Activated CD8-positive, alpha-beta memory T cell treated with anti-CD3 and anti-CD28 coated beads, Interleukin-2, amount 10 ng/mL, durations not matched to agents 7 days and 5 days (primary cell): ENCODE measurements around the gene S1PR3. TPM values are rescaled to one million over a fixed set of nuclear protein-coding genes. Genes with fewer than 3 reads are reported as not detected.

Experiments used
- ATAC-seq: fragments of 150-1000 bp; cut with Tn5 transposase; one replicate; pipeline ENCODE4 v1.10.0; 2021; ENCODE audit warnings: moderate library complexity
- CTCF ChIA-PET: fragments of 350-600 bp; sonication (Branson Sonifier 250); formaldehyde crosslinking; loops from one replicate; lab custom pipeline; 2021; ENCODE audit warnings: antibody characterized with exemption; lab: Charles Lee
- DNase-seq: peaks from one replicate; pipeline ENCODE4 v3.0.0-alpha.2; 2020
- H3K27ac Mint-ChIP-seq: one replicate; pipeline ENCODE4 v1.8.0; 2021; ENCODE audit warnings: mild to moderate bottlenecking, mixed read lengths
- H3K27me3 Mint-ChIP-seq: one replicate; pipeline ENCODE4 v1.8.0; 2021; ENCODE audit warnings: mixed read lengths
- H3K36me3 Mint-ChIP-seq: one replicate; pipeline ENCODE4 v1.8.0; 2021; ENCODE audit warnings: mild to moderate bottlenecking, mixed read lengths
- H3K4me1 Mint-ChIP-seq: one replicate; pipeline ENCODE4 v1.8.0; 2021; ENCODE audit warnings: mixed read lengths
- H3K4me3 Mint-ChIP-seq: one replicate; pipeline ENCODE4 v1.8.0; 2021; ENCODE audit warnings: mild to moderate bottlenecking, moderate library complexity, mixed read lengths
- H3K9me3 Mint-ChIP-seq: one replicate; pipeline ENCODE4 v1.8.0; 2022; ENCODE audit warnings: low read depth, mixed read lengths
- total RNA-seq, 2 experiments: library from RNA; stranded (reverse); gene quantifications; one replicate each; pipeline ENCODE4 v1.2.3, GENCODE V29; 2021

Gene S1PR3
- total RNA-seq, 2 experiments from 2014 or later: 0.05 to 0.06 TPM

DNA sequence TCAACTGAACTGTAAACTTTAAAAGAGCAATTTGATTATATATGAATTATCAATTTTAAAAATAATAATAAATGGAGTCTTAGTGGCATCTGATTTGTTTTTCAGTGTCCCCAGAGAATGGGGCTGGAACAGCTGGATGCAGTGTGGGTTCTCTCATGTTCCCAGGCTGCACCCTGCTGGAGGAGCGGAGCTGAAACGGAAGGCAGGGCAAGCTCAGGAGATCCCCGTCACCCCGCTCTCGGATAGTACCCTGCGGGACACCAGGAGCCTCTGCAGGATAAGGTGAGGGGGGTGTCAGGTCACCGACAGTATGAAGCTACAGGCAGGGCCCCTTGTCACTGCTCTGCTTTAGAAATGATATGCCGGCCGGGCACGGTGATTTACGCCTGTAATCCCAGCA lies 57.3 kb downstream of the S1PR3 start:
- no peak for ATAC-seq
- CTCF ChIA-PET: interaction anchor here (1.3 kb wide), 1 partner anchor 17 kb away, joined by 3 read pairs; no protein-coding TSS in a partner anchor
- H3K27ac Mint-ChIP-seq: no peak overlapping the region
- no peaks in the 10 kb centered on the region for H3K36me3 Mint-ChIP-seq
- DNase-seq: no peak
- H3K9me3 Mint-ChIP-seq: no peaks in the 10 kb centered on the region
- peaks cover 7% of the 10 kb centered on the region for H3K27me3 Mint-ChIP-seq
- H3K4me3 Mint-ChIP-seq: no peak overlapping the region
- no peaks in the 10 kb centered on the region for H3K4me1 Mint-ChIP-seq

DNA sequence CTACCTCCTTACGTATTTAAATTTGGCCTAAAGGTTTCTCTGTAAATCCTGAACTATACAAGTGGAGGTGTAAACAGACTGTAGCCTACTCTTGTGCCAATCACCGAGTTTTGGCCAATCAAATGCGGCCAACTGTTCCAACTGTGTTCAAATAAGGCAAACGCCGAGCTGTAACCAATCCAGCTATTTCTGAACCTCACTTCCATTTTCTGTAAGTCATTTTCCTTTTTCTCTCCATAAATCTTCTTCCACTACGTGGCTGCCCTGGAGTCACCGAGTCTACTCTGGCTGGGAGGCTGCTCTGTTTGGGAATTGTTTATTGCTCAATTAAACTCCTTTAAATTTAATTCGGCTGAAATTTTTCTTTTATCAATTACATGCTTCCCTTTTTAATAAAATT lies 58.4 kb downstream of the S1PR3 start:
- H3K4me3 Mint-ChIP-seq: no peak overlapping the region
- H3K27me3 Mint-ChIP-seq: peaks cover 7% of the 10 kb centered on the region
- no peaks in the 10 kb centered on the region for H3K9me3 Mint-ChIP-seq
- no peaks in the 10 kb centered on the region for H3K36me3 Mint-ChIP-seq
- no peak overlapping the region for H3K27ac Mint-ChIP-seq
- DNase-seq: no peak
- CTCF ChIA-PET: no interaction called here
- H3K4me1 Mint-ChIP-seq: no peaks in the 10 kb centered on the region
- ATAC-seq: no peak

DNA sequence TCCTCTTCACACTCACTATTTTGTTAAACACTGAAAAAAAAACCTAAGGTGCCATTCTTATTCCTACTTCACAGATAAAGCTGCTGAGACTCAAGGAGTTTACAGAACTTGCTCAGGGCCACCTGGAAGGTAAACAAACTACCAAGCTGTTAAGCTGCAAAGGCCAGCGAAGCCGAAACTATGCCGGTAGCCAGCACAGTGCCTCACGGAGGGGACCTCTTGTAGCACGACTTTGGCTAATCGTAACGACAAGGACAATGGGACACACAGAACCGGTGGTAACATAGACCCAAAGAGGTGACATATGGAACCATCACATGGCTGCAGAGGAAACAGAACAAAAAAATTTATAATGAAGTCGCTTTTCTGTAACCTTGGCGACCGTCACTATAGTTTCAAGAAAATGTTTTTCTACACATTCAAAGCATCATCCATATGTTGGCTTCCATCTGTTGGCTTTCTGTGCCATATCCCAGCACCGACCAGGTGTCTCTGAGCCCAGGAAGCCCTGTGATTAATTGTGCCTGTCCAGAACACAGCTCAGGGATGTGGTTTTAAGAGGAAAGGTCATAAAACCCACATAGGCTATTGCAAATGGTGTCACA lies 60.3 kb downstream of the S1PR3 start:
- H3K4me3 Mint-ChIP-seq: no peak overlapping the region
- H3K9me3 Mint-ChIP-seq: no peaks in the 10 kb centered on the region
- DNase-seq (no peak), ATAC-seq (no peak)
- H3K27me3 Mint-ChIP-seq: peaks cover 7% of the 10 kb centered on the region
- H3K27ac Mint-ChIP-seq: no peak overlapping the region
- CTCF ChIA-PET: no interaction called here
- no peaks in the 10 kb centered on the region for H3K36me3 Mint-ChIP-seq
- no peaks in the 10 kb centered on the region for H3K4me1 Mint-ChIP-seq

DNA sequence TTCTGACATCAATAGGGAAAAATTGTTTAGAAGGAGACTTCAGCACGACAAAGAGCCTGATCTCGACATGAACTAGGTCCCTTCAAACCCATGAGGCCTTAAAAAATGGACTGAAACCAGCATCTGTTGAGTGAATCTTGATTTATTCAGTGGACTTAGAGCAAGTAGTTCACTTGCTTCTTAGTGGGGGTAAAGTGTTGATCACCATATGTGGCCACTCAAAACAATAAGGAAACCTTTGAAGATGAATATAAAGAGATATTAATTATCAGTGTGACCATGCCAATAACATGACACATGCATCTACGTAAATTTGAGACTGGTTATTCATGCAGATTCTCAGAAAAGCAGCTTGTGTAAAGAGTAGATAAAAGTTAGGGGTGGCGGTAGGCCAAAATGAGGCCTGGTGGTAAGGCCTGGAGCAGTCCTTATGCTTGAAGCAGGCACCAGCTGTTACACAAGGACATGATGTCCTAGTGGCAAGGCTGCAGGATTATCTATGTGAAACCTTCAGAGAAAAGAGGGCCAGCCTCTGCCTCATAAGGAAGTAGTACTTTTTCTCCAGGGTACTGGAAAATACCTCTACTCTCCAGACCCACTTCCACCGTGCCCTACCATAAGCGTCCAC lies 61.3 kb downstream of the S1PR3 start:
- no peaks in the 10 kb centered on the region for H3K36me3 Mint-ChIP-seq
- H3K4me1 Mint-ChIP-seq: no peaks in the 10 kb centered on the region
- peaks cover 5% of the 10 kb centered on the region for H3K27me3 Mint-ChIP-seq
- CTCF ChIA-PET: no interaction called here
- H3K4me3 Mint-ChIP-seq: no peak overlapping the region
- no peak for DNase-seq
- H3K9me3 Mint-ChIP-seq: no peaks in the 10 kb centered on the region
- ATAC-seq: no peak
- no peak overlapping the region for H3K27ac Mint-ChIP-seq

DNA sequence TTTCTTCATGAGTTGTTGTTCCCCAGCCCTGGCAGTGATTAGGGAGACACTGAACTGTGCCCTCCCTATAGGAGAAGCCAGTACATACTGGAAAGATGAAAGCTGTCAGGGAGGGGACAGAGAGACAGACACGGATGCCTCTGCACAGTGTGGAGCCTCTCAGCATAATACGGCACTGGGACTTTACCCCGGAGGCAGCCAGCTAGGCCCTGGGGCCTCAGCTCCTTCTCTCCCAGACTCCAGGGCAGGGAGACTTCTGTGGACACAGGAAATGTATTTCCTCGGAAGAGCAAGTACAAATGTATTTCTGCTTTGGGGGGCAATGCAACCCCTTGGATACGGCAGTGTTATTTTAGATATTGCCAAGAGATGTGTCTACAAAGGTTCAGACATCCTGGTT lies 62.0 kb downstream of the S1PR3 start:
- DNase-seq (no peak), ATAC-seq (no peak)
- CTCF ChIA-PET: no interaction called here
- H3K27ac Mint-ChIP-seq: no peak overlapping the region
- H3K27me3 Mint-ChIP-seq: peaks cover 3% of the 10 kb centered on the region
- H3K36me3 Mint-ChIP-seq: no peaks in the 10 kb centered on the region
- no peaks in the 10 kb centered on the region for H3K9me3 Mint-ChIP-seq
- H3K4me1 Mint-ChIP-seq: no peaks in the 10 kb centered on the region
- H3K4me3 Mint-ChIP-seq: no peak overlapping the region

Other genes with a start within 250 kb of the S1PR3 start
- not detected for gene SHC3, start 187.3 kb downstream of the S1PR3 start, total RNA-seq